ENCODE data around the gene RAPH1.

RAPH1 gene

GRCh38 chr2:203347375-203347774 is 187.7 kb downstream of the RAPH1 start:
- no peak for DNase-seq

GRCh38 chr2:203346612-203347011 is 188.5 kb downstream of the RAPH1 start:
- DNase-seq, result no peak

- no peak for DNase-seq
These were observed 190.4 kb downstream of the RAPH1 start for GRCh38 chr2:203344667-203345066.
